ENCODE results near the gene FOXO6. TPM values are rescaled to one million over a fixed set of nuclear protein-coding genes. Genes with fewer than 3 reads are reported as not detected.

FOXO6 gene
- total RNA-seq, 1 donor from 2014 or later, result 0.38 TPM

GRCh38 chr1:41419584-41420295, 58.5 kb downstream of the FOXO6 start:
- DNase-seq (ENCODE audit: low spot score) (no peak), ATAC-seq (no peak)

DNA sequence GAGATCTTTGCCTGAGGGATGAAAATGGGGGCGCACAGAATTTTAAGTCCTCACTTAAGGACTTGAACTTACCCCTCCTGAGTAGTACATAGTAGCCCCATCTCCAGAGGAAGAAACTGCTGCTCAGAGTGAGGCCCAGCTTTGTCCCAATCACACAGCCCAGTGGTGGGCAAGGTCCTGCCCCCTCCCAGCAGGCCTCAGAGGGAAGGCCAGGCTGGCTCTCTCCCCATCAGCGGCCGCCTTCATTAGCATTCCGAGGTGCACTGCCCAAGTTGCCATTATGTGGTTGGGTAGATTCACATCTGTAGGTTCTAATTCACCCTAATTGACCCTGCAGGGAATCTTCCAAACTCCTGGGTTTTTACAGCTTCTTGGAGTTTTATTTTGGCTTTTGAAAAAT, 59.1 kb downstream of the FOXO6 start:
- ATAC-seq, result no peak
- no peak for DNase-seq (ENCODE audit: low spot score)

DNA sequence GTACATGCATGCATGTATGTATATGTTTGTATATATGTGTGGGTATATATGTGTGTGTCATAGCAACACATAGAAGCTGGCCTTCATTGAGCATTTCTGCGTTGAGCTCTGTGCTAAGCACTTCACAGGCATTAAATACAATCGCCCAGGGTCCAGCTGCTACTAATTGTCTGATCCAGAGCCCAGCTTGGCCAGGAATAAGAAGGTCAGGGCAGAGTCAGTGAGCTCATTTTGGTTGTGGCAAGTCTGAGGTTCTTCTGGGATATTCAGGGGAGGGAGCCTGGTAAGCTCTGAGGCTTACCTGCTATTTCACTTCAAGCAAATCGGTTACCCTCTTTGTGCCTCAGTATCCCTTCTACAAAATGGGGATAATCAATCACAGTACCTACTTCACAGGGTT, 59.6 kb downstream of the FOXO6 start:
- no peak for DNase-seq (ENCODE audit: low spot score)
- ATAC-seq, result no peak

GRCh38 chr1:41422306-41422705, 61.1 kb downstream of the FOXO6 start:
- ATAC-seq (no peak), DNase-seq (ENCODE audit: low spot score) (no peak)

DNA sequence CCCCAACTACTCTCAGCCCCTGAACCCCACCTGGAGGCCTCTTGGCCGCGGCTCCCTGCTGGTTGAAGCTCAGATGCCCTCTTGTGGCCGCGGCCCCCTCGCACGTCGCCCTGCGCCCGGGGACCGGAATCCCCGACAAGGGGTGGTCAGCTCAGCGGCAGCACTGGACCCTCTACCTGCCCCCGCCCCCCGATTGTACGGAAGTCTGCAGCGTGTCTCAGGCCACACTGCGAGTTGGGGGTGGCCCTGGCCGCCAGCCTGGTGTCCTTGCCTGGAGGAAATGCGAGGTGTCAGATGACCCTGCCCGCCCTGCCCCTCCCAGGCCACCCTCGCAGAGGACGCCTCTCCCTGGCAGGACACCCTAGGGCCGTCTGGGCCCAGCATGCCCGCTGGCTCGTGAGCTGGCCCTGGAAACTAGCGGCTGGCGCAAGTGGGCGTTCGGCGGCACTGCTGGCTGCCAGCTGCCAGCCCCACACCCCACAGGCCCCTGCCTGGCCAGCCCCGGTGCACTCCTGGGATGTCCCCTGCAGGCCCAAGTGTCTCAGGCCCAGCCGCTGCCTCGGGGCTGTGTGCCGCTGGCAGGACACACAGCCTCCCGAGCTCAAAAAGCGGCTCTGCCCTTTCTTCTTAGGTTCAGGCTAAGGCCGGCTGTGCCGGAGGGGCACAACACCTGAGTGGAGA, 62.4 kb downstream of the FOXO6 start:
- ATAC-seq (peak; percentile 78), DNase-seq (ENCODE audit: low spot score) (peak; percentile 58)

DNA sequence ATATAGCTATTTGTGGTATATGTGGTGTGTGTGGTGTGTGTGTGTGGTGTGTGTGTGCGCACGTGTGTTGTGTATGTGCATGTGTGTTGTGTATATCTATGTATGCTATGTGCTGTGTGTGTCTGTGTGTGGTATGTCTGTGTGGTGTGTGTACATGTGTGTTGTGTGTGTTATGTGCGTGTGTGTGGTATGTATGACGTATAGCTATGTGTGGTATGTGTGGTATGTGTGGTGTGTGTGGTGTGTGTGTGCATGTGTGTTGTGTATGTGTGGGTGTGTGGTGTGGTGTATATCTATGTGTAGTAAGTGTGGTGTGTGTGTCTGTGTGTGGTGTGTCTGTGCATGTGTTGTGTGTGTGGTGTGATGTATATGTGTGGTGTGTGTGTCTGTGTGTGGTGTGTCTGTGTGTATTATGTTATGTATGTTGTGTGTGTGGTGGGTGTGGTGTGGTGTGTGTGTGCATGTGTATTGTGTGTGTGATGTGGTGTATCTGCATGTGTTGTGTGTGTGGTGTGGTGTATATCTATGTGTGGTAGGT, 63.4 kb downstream of the FOXO6 start:
- ATAC-seq, result no peak
- no peak for DNase-seq (ENCODE audit: low spot score)

DNA sequence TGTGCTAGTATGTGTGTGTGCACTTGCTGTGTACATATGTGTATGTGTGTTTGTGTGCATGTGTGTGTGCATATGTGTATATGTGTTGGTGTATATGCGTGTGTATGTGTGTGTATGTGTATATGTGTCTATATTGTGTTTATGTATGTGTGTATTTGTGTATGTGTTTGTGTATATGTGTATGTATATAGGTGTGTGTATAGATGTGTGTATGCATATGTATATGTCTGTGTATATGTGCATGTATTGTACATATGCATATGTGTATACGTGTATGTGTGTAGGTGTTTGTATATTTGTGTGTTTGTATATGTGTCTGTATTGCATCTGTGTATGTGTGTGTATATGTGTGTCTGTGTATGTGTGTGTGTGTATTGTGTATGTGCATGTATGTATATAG, 64.1 kb downstream of the FOXO6 start:
- DNase-seq (ENCODE audit: low spot score) (no peak), ATAC-seq (no peak)

- no peak for ATAC-seq
- no peak for DNase-seq (ENCODE audit: low spot score)
Measured at GRCh38 chr1:41426201-41426890, 65.1 kb downstream of the FOXO6 start.

DNA sequence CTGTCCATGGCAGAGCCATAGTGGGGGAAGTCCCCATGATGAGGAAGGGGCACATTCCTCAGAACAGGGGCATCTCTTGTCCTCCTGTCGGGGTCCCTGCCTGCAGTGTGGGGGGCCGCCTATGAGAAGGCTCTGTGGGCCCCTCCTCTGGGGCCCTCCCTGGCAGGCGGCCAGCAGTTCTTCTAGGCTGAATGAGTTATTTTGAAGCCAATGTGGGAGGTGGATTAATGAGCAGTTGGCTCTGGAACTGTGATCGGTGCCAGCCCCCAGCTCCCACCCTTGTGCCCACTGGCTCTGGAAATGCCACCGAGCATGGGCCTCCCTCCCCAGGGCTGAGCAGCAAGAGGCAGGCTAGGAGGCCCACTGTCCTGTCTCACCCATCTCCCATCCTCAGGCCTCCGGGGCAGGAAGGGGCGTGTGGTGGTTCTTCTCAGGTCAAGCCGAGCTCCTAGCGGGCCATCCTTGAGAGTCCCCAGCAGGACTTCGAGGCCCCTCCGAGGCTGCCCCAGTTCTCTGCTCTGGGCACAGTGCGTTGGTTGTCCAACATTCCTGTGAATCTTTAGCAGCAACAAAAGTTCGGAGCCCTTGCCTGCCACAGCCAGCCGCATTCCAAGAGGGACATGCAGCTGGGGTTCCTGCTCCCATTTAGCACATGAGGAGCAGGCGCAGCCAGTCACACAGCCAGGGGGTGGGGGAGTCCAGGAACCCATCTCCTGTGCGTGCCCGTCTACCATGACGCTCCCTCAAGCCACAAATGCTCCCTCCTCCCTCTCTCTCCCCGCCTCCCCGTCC, 66.1 kb downstream of the FOXO6 start:
- no peak for ATAC-seq
- no peak for DNase-seq (ENCODE audit: low spot score)

GRCh38 chr1:41427916-41428737, 66.9 kb downstream of the FOXO6 start:
- ATAC-seq (no peak), DNase-seq (ENCODE audit: low spot score) (no peak)

DNA sequence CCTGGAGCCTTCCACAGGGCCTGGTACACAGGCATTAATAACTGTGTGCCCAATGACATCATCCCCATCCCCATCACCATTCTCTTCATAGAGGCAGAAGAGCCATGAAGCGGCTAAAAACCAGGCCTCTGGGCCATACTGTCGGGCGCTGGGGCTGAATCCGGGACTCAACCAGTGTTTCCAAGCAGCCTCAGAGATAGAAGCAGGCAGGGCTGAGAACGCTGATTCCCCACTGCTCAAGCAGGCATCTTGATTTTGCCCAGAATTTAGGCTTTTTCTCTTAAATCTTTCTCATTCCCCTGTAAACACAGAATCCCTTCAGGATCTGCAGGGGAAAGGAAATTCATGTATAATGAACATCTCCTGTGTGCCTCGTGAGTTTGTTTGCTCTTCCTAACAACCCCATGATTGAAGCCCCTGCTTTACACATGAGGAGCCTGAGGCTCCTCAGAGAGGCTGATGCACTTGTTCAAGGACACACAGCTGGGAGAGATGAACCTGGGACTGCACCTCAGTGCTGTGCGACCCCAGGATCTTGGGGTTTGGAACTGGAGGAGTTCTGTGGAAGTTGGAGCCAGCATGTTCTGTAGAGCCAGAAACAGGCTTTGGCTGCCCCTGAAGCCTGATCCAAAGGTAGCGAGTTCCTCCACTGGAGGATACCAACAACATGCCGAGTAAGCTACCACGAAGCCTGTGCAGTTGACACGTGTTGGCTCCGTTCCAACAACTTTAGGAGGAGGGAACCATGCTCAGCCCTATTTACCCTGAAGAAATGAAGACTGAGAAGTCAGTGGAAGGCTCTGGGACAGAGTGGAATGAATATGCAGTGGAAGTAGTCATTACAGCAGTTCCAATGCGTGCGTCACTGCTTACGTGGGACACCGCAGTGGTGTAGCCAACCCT, 67.8 kb downstream of the FOXO6 start:
- ATAC-seq, result no peak
- no peak for DNase-seq (ENCODE audit: low spot score)

DNA sequence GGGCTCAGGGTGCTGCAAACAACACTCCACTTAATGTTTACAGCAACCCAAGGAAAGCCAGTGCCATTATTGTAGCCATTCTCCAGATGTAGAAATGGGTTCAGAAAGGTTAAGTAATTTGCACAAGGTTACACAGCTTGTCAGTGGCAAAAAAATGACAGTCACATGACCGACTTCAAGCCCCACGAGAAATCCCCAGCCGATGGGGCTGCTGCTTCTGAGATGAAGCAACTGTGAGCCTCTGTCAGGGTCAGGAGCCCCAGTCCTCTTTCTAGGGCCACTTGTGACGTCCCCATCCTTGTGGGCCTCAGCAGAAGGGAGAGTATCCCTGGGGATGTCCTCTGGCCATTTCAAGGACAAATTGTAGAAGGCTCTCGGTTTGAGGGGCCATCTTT, 68.4 kb downstream of the FOXO6 start:
- DNase-seq (ENCODE audit: low spot score), result no peak
- ATAC-seq, result no peak

GRCh38 chr1:41430069-41430468, 68.8 kb downstream of the FOXO6 start:
- ATAC-seq (no peak), DNase-seq (ENCODE audit: low spot score) (no peak)

GRCh38 chr1:41430582-41430981, 69.3 kb downstream of the FOXO6 start:
- DNase-seq (ENCODE audit: low spot score), result no peak

DNA sequence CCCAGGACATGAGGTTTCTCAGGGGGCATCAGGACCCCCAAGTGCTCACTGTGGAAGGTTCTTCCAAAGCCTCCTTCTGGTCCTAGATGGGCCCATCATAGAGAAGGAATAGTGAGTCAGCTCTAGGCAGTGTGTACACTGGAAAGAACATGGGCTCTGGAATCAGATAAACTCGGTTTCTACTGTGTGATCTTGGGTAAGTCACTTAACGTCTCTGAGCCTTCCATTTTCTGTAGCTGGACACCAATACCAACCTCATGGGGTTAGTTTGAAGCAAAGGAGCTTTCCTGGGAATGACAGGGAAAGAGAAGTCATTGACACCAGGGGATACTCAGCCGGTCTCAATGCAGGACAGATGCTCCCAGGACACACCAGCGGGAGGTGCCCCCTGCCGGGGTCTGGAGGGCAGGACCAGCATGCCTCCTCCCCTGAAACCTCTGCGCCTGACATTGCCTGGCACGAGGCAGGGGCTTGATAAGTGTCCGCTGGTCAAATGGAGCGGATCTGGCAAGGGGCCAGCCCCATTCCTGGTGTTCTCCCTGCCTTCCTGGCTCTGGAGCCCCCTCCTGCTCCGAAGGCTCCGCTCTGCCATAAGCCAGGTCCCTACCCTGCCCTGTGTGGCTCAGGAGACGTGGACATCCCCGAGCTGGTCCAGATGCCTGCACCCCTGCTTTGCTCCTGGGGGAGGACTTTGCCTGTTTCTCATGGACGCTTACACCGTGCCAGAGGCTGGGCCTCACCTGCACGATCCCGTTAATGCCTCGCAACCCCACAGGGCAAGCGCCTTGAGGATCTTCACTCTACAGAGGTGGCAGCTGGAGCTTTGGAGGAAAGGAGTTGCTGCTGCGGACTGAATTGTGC, 70.5 kb downstream of the FOXO6 start:
- DNase-seq (ENCODE audit: low spot score), result peak; percentile 59
- ATAC-seq, result peak; percentile 6

More at GRCh38 chr1:41430582-41430981, 69.3 kb downstream of the FOXO6 start:
- ATAC-seq, result no peak
